ENCODE measurements around the gene FIBP.
A peak's percentile ranks its signal among the peaks of the same experiment; 100 is the strongest.

FIBP gene

GRCh38 chr11:65912845-65913244, 24.6 kb upstream of the FIBP start:
- DNase-seq = no peak

- no peak for DNase-seq
These were observed 23.7 kb upstream of the FIBP start for GRCh38 chr11:65911682-65912568.

- DNase-seq = no peak
These were observed 19.6 kb upstream of the FIBP start for GRCh38 chr11:65907878-65908277.

GRCh38 chr11:65906602-65907001, 18.3 kb upstream of the FIBP start:
- no peak for DNase-seq

- DNase-seq = no peak
These were observed 15.4 kb upstream of the FIBP start for GRCh38 chr11:65903715-65904114.

- no peak for DNase-seq
These were observed 14.8 kb upstream of the FIBP start for GRCh38 chr11:65903068-65903481.

- DNase-seq = no peak
These were observed 12.6 kb upstream of the FIBP start for GRCh38 chr11:65900899-65901180.

GRCh38 chr11:65900125-65900898, 12.0 kb upstream of the FIBP start, which contains the start of gene FOSL1:
Gene FOSL1 (minus strand): TSS chr11:65900388. CDS start chr11:65900339, 49 bp downstream.
- peak; percentile 93 for DNase-seq

- DNase-seq = peak; percentile 69
These were observed 11.3 kb upstream of the FIBP start for GRCh38 chr11:65899356-65900124.

- DNase-seq = no peak
These were observed 10.5 kb upstream of the FIBP start for GRCh38 chr11:65898656-65899355.

- DNase-seq = no peak
These were observed 8.8 kb upstream of the FIBP start for GRCh38 chr11:65897020-65897471.

GRCh38 chr11:65896034-65896999, 8.0 kb upstream of the FIBP start:
- DNase-seq = no peak

GRCh38 chr11:65895482-65895981, 7.3 kb upstream of the FIBP start:
- no peak for DNase-seq

GRCh38 chr11:65894034-65894591, 5.8 kb upstream of the FIBP start:
- DNase-seq = peak; percentile 46

- no peak for DNase-seq
These were observed 4.5 kb upstream of the FIBP start for GRCh38 chr11:65892661-65893317.

GRCh38 chr11:65892137-65892540, 3.9 kb upstream of the FIBP start:
- peak; percentile 49 for DNase-seq

GRCh38 chr11:65891219-65892136, 3.2 kb upstream of the FIBP start:
- peak; percentile 50 for DNase-seq

- DNase-seq = peak; percentile 99
These were observed 2.3 kb upstream of the FIBP start, which contains the start of gene CCDC85B for GRCh38 chr11:65890324-65891218. Gene CCDC85B (plus strand): TSS chr11:65890673. CDS start chr11:65890784, 111 bp downstream.

Measured in activated T-cell treated with anti-CD3 and anti-CD28 coated beads, Interleukin-2, amount 50 U/mL, for 1 hour (primary cell).